HepG2 (cell line): ENCODE measurements around the gene BRCA1. TPM values are rescaled to one million over a fixed set of nuclear protein-coding genes. Genes with fewer than 3 reads are reported as not detected.

Experiments used
- ATAC-seq: fragments of 200-7000 bp; cut with Tn5 transposase; 3 replicates; pipeline ENCODE4 v1.9.1; 2020; ENCODE audit warnings: mild to moderate bottlenecking, moderate library complexity
- Bru-seq: library from RNA; stranded (reverse); fragments of 400-500 nt; gene quantifications from one replicate; lab custom pipeline; 2021; lab: Mats Ljungman, UMichigan
- BruChase-seq, 2 experiments: library from RNA; stranded (reverse); fragments of 400-500 nt; gene quantifications; one replicate each; lab custom pipeline; 2021; lab: Mats Ljungman, UMichigan
- BruUV-seq: library from RNA; stranded (reverse); fragments of 400-500 nt; replicated peaks from 2 replicates; lab custom pipeline; 2021; lab: Mats Ljungman, UMichigan
- CTCF ChIA-PET: fragments of 300-600 bp; formaldehyde crosslinking; extraction: SDS; loops from one replicate; lab custom pipeline; 2021; ENCODE audit warnings: low total read pairs, inconsistent platforms, low intra/inter-chr PET ratio; lab: Yijun Ruan, JAX
- POLR2A ChIA-PET: fragments of 350-600 bp; sonication (Branson Sonifier 250); formaldehyde crosslinking; loops from one replicate; lab custom pipeline; 2020; ENCODE audit warnings: antibody characterized with exemption, inconsistent platforms; lab: Yijun Ruan, JAX
- DNase-seq: peaks from one replicate; pipeline ENCODE4 v3.0.0-alpha.2; 2015; ENCODE audit warnings: low spot score
- FAIRE-seq: peaks from 3 replicates; lab custom pipeline; 2011; peaks lifted over from hg19 to GRCh38; lab: Jason Lieb, UNC
- H2AFZ ChIP-seq: one replicate; pipeline ENCODE4 v1.6.1; 2011; ENCODE audit warnings: low read length, inconsistent platforms
- H3K27ac ChIP-seq: fragments of 300-600 bp; 3 replicates; pipeline ENCODE4 v1.8.0; 2011; ENCODE audit warnings: mixed run types, mild to moderate bottlenecking, mixed read lengths, low read length, inconsistent platforms; ENCODE audit not compliant: insufficient read depth; ENCODE audit errors: extremely low read length
- H3K27me3 ChIP-seq, 2 experiments: fragments of 200-600 bp in 1 of 2; 2 replicates in 1 of 2; 3 replicates in 1 of 2; pipeline versions ENCODE4 v1.6.0 to v1.8.0; 2011; ENCODE audit warnings: low read length in 2 of 2, mild to moderate bottlenecking in 2 of 2, moderate library complexity in 2 of 2, inconsistent platforms in 1 of 2; ENCODE audit not compliant: insufficient read depth in 2 of 2, control insufficient read depth in 1 of 2
- H3K36me3 ChIP-seq, 2 experiments: fragments of 200-600 bp in 1 of 2; replicated peaks in 1 of 2; 2 replicates in 1 of 2; 3 replicates in 1 of 2; pipeline versions ENCODE4 v1.5.1 to v1.8.0; 2011; ENCODE audit warnings: low read length in 2 of 2, inconsistent platforms in 1 of 2; ENCODE audit not compliant: insufficient read depth in 2 of 2, control insufficient read depth in 1 of 2
- H3K4me1 ChIP-seq: 2 replicates; pipeline ENCODE4 v1.5.1; 2012; ENCODE audit warnings: low read length, inconsistent platforms; ENCODE audit not compliant: insufficient read depth
- H3K4me2 ChIP-seq: 2 replicates; pipeline ENCODE4 v1.6.0; 2011; ENCODE audit warnings: low read depth, low read length, inconsistent platforms
- H3K4me3 ChIP-seq, 3 experiments: fragments of 200-600 bp in 1 of 3; sonication (generic), shearing (Covaris generic) in 1 of 3; replicated peaks in 1 of 3; 2 replicates each; pipeline ENCODE4 v1.5.1; 2011 to 2016; ENCODE audit warnings: low read length in 3 of 3, inconsistent platforms in 2 of 3, low read depth in 2 of 3, mild to moderate bottlenecking in 2 of 3, control low read depth in 1 of 3, mixed read lengths in 1 of 3; ENCODE audit not compliant: insufficient read depth in 1 of 3
- H3K79me2 ChIP-seq: one replicate; pipeline ENCODE4 v1.6.1; 2011; ENCODE audit warnings: low read length, inconsistent platforms; ENCODE audit not compliant: insufficient read depth
- H3K9ac ChIP-seq: 2 replicates; pipeline ENCODE4 v1.6.0; 2011; ENCODE audit warnings: mild to moderate bottlenecking, low read depth, low read length, inconsistent platforms; ENCODE audit not compliant: insufficient read depth
- H3K9me3 ChIP-seq: 2 replicates; pipeline ENCODE4 v1.5.1; 2012; ENCODE audit warnings: mild to moderate bottlenecking, low read length
- H4K20me1 ChIP-seq: 2 replicates; pipeline ENCODE4 v1.6.0; 2011; ENCODE audit warnings: inconsistent platforms, mild to moderate bottlenecking, low read length, moderate library complexity; ENCODE audit not compliant: insufficient read depth
- ATF3 ChIP-seq: sonication (generic); formaldehyde crosslinking; IDR thresholded peaks from 2 replicates; pipeline ENCODE4 v1.4.0; 2020; ENCODE audit warnings: missing genetic modification reagents
- ATF6 ChIP-seq: sonication (generic); formaldehyde crosslinking; conservative IDR thresholded peaks from 2 replicates; pipeline ENCODE4 v1.4.0; 2020; ENCODE audit warnings: missing genetic modification reagents
- CREM ChIP-seq, 2 experiments: sonication (generic) in 1 of 2; formaldehyde crosslinking in 1 of 2; IDR thresholded peaks; 2 replicates each; pipeline versions ENCODE4 v1.4.0 to v1.6.1; 2016 to 2020; ENCODE audit warnings: antibody characterized with exemption in 1 of 2, mild to moderate bottlenecking in 1 of 2, missing genetic modification reagents in 1 of 2
- ETV5 ChIP-seq: IDR thresholded peaks from 2 replicates; pipeline ENCODE4 v1.6.1; 2018; ENCODE audit warnings: missing biosample characterization, missing genetic modification reagents, inconsistent platforms, borderline replicate concordance
- FOSL1 ChIP-seq: sonication (generic); formaldehyde crosslinking; IDR thresholded peaks from 2 replicates; pipeline ENCODE4 v1.9.0; 2021; ENCODE audit warnings: missing genetic modification reagents, borderline replicate concordance
- GZF1 ChIP-seq: sonication (generic); formaldehyde crosslinking; IDR thresholded peaks from 2 replicates; pipeline ENCODE4 v1.5.1; 2020; ENCODE audit warnings: mild to moderate bottlenecking, missing genetic modification reagents
- HNRNPK ChIP-seq: fragments of 200-400 bp; formaldehyde crosslinking; IDR thresholded peaks from 2 replicates; pipeline ENCODE4 v1.6.1; 2018; ENCODE audit warnings: low read length, low read depth, moderate library complexity, mild to moderate bottlenecking; ENCODE audit not compliant: poor library complexity, severe bottlenecking
- KLF9 ChIP-seq: IDR thresholded peaks from 2 replicates; pipeline ENCODE4 v1.6.1; 2016; ENCODE audit warnings: low read depth
- RARA ChIP-seq: IDR thresholded peaks from 2 replicates; pipeline ENCODE4 v1.6.1; 2016; ENCODE audit warnings: missing genetic modification reagents, missing compliant biosample characterization
- TERF1 ChIP-seq: sonication (generic); formaldehyde crosslinking; IDR thresholded peaks from 2 replicates; pipeline ENCODE4 v1.8.0; 2022; ENCODE audit warnings: mild to moderate bottlenecking, missing genetic modification reagents, moderate library complexity
- ZNF234 ChIP-seq: sonication (generic); formaldehyde crosslinking; conservative IDR thresholded peaks from 2 replicates; pipeline ENCODE4 v1.5.1; 2020; ENCODE audit warnings: mild to moderate bottlenecking, missing genetic modification reagents
- ZNF430 ChIP-seq: sonication (generic); formaldehyde crosslinking; IDR thresholded peaks from 2 replicates; pipeline ENCODE4 v1.9.0; 2021; ENCODE audit warnings: mild to moderate bottlenecking, missing genetic modification reagents
- ZNF496 ChIP-seq: sonication (generic); formaldehyde crosslinking; IDR thresholded peaks from 2 replicates; pipeline ENCODE4 v1.8.1; 2023; ENCODE audit warnings: mild to moderate bottlenecking, moderate library complexity, missing genetic modification reagents; ENCODE audit not compliant: insufficient replicate concordance
- WGBS: methylation state at CpG from one replicate; pipeline ENCODE4 v1.1.6; 2017; ENCODE audit warnings: low lambda C conversion rate; 5-methylcytosine and 5-hydroxymethylcytosine counted together
- in situ Hi-C: cut with HindIII; loops from 2 replicates; pipeline ENCODE4 v1.10.0; 2017; ENCODE audit warnings: low pct_unique_long_range_greater_than_20kb; ENCODE audit not compliant: extremely low pct_ligation_motif_present
- intact Hi-C: fragments of 100-400 bp; cut with micrococcal nuclease; formaldehyde crosslinking; loops from one replicate; pipeline ENCODE4 v1.10.0; 2022; ENCODE audit not compliant: unreplicated experiment
- long read RNA-seq, 2 experiments: library from RNA in 1 of 2; library from polyadenylated mRNA in 1 of 2; stranded (forward) in 1 of 2; unstranded in 1 of 2; transcript quantifications; one replicate each; pipeline ENCODE4 v2.0.0, GENCODE V29; 2019 to 2022
- polyA minus RNA-seq, 3 experiments: library from RNA; depleted of rRNA, polyadenylated mRNA; stranded (reverse); fragments of >200 nt; gene quantifications; 2 replicates each; pipeline ENCODE4 v1.2.3, GENCODE V29; 2011; ENCODE audit warnings: low replicate concordance in 1 of 3
- polyA plus RNA-seq, 8 experiments: library from polyadenylated mRNA; depleted of rRNA in 3 of 8; stranded (reverse) in 7 of 8; unstranded in 1 of 8; fragments of >200 nt; fragmentation: Illumina TruSeq in 4 of 8; extraction: Trizol in 4 of 8; gene quantifications; 2 replicates each; pipeline versions ENCODE4 v1.2.1 to v1.2.3, GENCODE V29; 2011 to 2016; ENCODE audit warnings: low read depth in 4 of 8, missing spikeins in 1 of 8, mixed read lengths in 1 of 8; ENCODE audit not compliant: insufficient read depth in 1 of 8
- total RNA-seq, 5 experiments: library from RNA; depleted of rRNA; stranded (reverse); fragments of >200 nt; fragmentation: Illumina TruSeq; extraction: Trizol; gene quantifications; 2 replicates each; pipeline ENCODE4 v1.2.3, GENCODE V29; 2016; ENCODE audit warnings: low read depth in 1 of 5

BRCA1 gene
- total RNA-seq (2016; rRNA removed; fragmentation: Illumina TruSeq; extraction: Trizol) (37.5 and 56.0 TPM in 2 replicates), polyA plus RNA-seq (2011; rRNA removed) (11.7 and 13.3 TPM in 2 replicates), polyA minus RNA-seq (2011; rRNA and poly(A)+ RNA removed; ENCODE audit: low replicate concordance) (45.8 and 194 TPM in 2 replicates), Bru-seq, nascent RNA (percentile 47 among the genes with signal in this experiment), BruChase-seq, experiment 1, labeled RNA remaining after a 6-hour chase (percentile 49 among the genes with signal in this experiment), BruChase-seq, experiment 2, labeled RNA remaining after a 2-hour chase (percentile 53 among the genes with signal in this experiment)
- total RNA-seq (2016; cell fraction: cytosol; rRNA removed; fragmentation: Illumina TruSeq; extraction: Trizol; ENCODE audit: low read depth): 16.6 and 20.8 TPM in 2 replicates
- total RNA-seq (2016; cell fraction: insoluble cytoplasmic fraction; rRNA removed; fragmentation: Illumina TruSeq; extraction: Trizol): 33.8 and 58.4 TPM in 2 replicates
- total RNA-seq (2016; cell fraction: membrane; rRNA removed; fragmentation: Illumina TruSeq; extraction: Trizol): 19.3 and 20.3 TPM in 2 replicates
- total RNA-seq (2016; cell fraction: nucleus; rRNA removed; fragmentation: Illumina TruSeq; extraction: Trizol): 37.0 and 37.3 TPM in 2 replicates
- polyA plus RNA-seq (2011; cell fraction: cytosol; rRNA removed): 6.1 and 11.1 TPM in 2 replicates
- 9.8 and 16.5 TPM in 2 replicates for polyA plus RNA-seq (2011; cell fraction: nucleus; rRNA removed)
- 5.2 and 10.0 TPM in 2 replicates for polyA plus RNA-seq (2012)
- 1.1 TPM in 2 replicates for polyA plus RNA-seq (2016; cell fraction: cytosol; fragmentation: Illumina TruSeq; extraction: Trizol; ENCODE audit: low read depth)
- polyA plus RNA-seq (2016; cell fraction: insoluble cytoplasmic fraction; fragmentation: Illumina TruSeq; extraction: Trizol; ENCODE audit: low read depth): 25.6 and 29.6 TPM in 2 replicates
- polyA plus RNA-seq (2016; cell fraction: membrane; fragmentation: Illumina TruSeq; extraction: Trizol; ENCODE audit: low read depth): 3.8 and 3.9 TPM in 2 replicates
- 39.1 and 42.0 TPM in 2 replicates for polyA plus RNA-seq (2016; cell fraction: nucleus; fragmentation: Illumina TruSeq; extraction: Trizol; ENCODE audit: insufficient read depth, low read depth)
- 13.8 and 15.9 TPM in 2 replicates for polyA minus RNA-seq (2011; cell fraction: cytosol; rRNA and poly(A)+ RNA removed)
- 29.7 and 36.7 TPM in 2 replicates for polyA minus RNA-seq (2011; cell fraction: nucleus; rRNA and poly(A)+ RNA removed)
- long read RNA-seq, experiment 1, full-length matches to known transcripts: 4 of 11 reads
- long read RNA-seq, experiment 1, partial matches to known transcripts: 2 of 11 reads
- long read RNA-seq, experiment 1, other reads (novel, unspliced or antisense): 5 of 11 reads
- long read RNA-seq, experiment 2, partial matches to known transcripts: 2 of 6 reads
- long read RNA-seq, experiment 2, other reads (novel, unspliced or antisense): 4 of 6 reads

- ATAC-seq (peak; percentile 91), DNase-seq (peak; percentile 100), FAIRE-seq (peak; percentile 99)
- Histone ChIP-seq H3K4me2 (peak within 1 kb of the TSS; percentile 92), H2AFZ (no peak within 1 kb of the TSS), H3K27ac (peak within 1 kb of the TSS; percentile 95), H3K27me3 (no peaks in the 10 kb centered on the region; a peak in 1 of 5 replicates), H3K4me3 (peak within 1 kb of the TSS; percentile 87 to 94 (median 91)), H3K79me2 (peaks cover 57% of the 10 kb centered on the region), H3K9me3 (no peaks in the 10 kb centered on the region), H3K9ac (peak within 1 kb of the TSS; percentile 99), H3K36me3 (peaks cover 4 to 20% of the 10 kb centered on the region in 2 experiments; a peak in 4 of 5 replicates), H4K20me1 (no peaks in the 10 kb centered on the region; the same call in 1 of the 2 replicates), H3K4me1 (peaks cover 53% of the 10 kb centered on the region)
- WGBS: under 1% methylated on average over 38 of the region's 38 CpGs
- in situ Hi-C loops: no loop called here
- BruUV-seq: no TSS peak
- ChIA-PET POLR2A (interaction anchor here (0.6 to 3.5 kb wide), 17 partner anchors 9 to 1274 kb away, joined by 3 to 33 read pairs (median 8); partner anchors contain the start of genes NBR1, RND2, RPL27 and TMEM106A), CTCF (no interaction called here)
- intact Hi-C loops: loop anchor here (1.0 kb wide), 1 partner anchor 45 kb away; no protein-coding TSS in a partner anchor
- peak; percentile 46; the same call in 1 of the 2 replicates for TF ChIP-seq ETV5 (CRISPR knock-in tag)
- TF ChIP-seq KLF9 (CRISPR knock-in tag): no peak
- TF ChIP-seq FOSL1 (CRISPR knock-in tag): no peak
- TF ChIP-seq GZF1 (CRISPR knock-in tag): no peak
- TF ChIP-seq ATF3: peak; percentile 93
- no peak for TF ChIP-seq ATF6 (CRISPR knock-in tag)
- TF ChIP-seq RARA: no peak; the same call in 1 of the 2 replicates
- TF ChIP-seq ZNF234 (CRISPR knock-in tag): no peak
- no peak for TF ChIP-seq HNRNPK
- TF ChIP-seq TERF1: no peak
- peak; percentile 99 for TF ChIP-seq CREM (IDR thresholded peaks at IDR 0.05)
- TF ChIP-seq CREM (CRISPR knock-in tag; IDR thresholded peaks at IDR 0.05): peak; percentile 59; the same call in 1 of the 2 replicates
- no peak for TF ChIP-seq ZNF496 (CRISPR knock-in tag)
- TF ChIP-seq ZNF430 (CRISPR knock-in tag): peak; percentile 81
Measured at GRCh38 chr17:43125133-43125966, at the start of gene BRCA1. BRCA1 (minus strand) TSS chr17:43125364; CDS start chr17:43124096, 1,268 bp downstream.
